ENCODE results near the gene SMIM14.

The SMIM14 gene

GRCh38 chr4:39608451-39608850 is 30.2 kb downstream of the SMIM14 start:
- no peak overlapping the region for H3K4me2 ChIP-seq (ENCODE audit: low read length)
- H3K27ac ChIP-seq (ENCODE audit: low read depth, low read length) = no peak overlapping the region
- H4K8ac ChIP-seq (ENCODE audit: low read depth, low read length) = no peak overlapping the region
- H3K56ac ChIP-seq (ENCODE audit: low read length) = no peak overlapping the region
- H3K4me3 ChIP-seq (ENCODE audit: low read length) = no peak overlapping the region
- H3K23ac ChIP-seq (ENCODE audit: low read length) = no peak overlapping the region
- H3K27me3 ChIP-seq (ENCODE audit: insufficient read depth, low read length, poor library complexity) = no peaks in the 10 kb centered on the region
- no peak overlapping the region for H4K5ac ChIP-seq (ENCODE audit: low read length)
- no peak overlapping the region for H2BK15ac ChIP-seq (replicated peaks; ENCODE audit: low read depth)
- no peak overlapping the region for H3K18ac ChIP-seq (ENCODE audit: low read length)
- no peak overlapping the region for H2BK5ac ChIP-seq (ENCODE audit: low read length)
- H3K4ac ChIP-seq (ENCODE audit: low read depth, low read length) = no peak overlapping the region
- no peaks in the 10 kb centered on the region for H3K79me1 ChIP-seq (ENCODE audit: low read length)
- no peaks in the 10 kb centered on the region for H3K79me2 ChIP-seq (ENCODE audit: control insufficient read depth, insufficient read depth, low read length)
- H2AK5ac ChIP-seq (ENCODE audit: low read length) = no peak overlapping the region
- DNase-seq = no peak
- H2BK120ac ChIP-seq (ENCODE audit: low read depth, low read length) = no peak overlapping the region
- H3K9ac ChIP-seq (ENCODE audit: low read length) = no peak overlapping the region
- peaks cover 3% of the 10 kb centered on the region for H3K4me1 ChIP-seq (ENCODE audit: control insufficient read depth, low read depth, low read length)
- no peaks in the 10 kb centered on the region for H3K36me3 ChIP-seq (ENCODE audit: control insufficient read depth, insufficient read depth, low read length)

- Histone ChIP-seq H3K18ac (ENCODE audit: low read length) (no peak overlapping the region), H2BK5ac (ENCODE audit: low read length) (no peak overlapping the region), H3K9ac (ENCODE audit: low read length) (no peak overlapping the region), H2AK5ac (ENCODE audit: low read length) (no peak overlapping the region), H3K4ac (ENCODE audit: low read depth, low read length) (no peak overlapping the region), H3K4me2 (ENCODE audit: low read length) (no peak overlapping the region), H4K5ac (ENCODE audit: low read length) (no peak overlapping the region), H3K4me1 (ENCODE audit: control insufficient read depth, low read depth, low read length) (peaks cover 3% of the 10 kb centered on the region), H2BK120ac (ENCODE audit: low read depth, low read length) (no peak overlapping the region), H3K79me1 (ENCODE audit: low read length) (no peaks in the 10 kb centered on the region), H3K27ac (ENCODE audit: low read depth, low read length) (no peak overlapping the region), H3K56ac (ENCODE audit: low read length) (no peak overlapping the region), H3K23ac (ENCODE audit: low read length) (no peak overlapping the region), H3K27me3 (ENCODE audit: insufficient read depth, low read length, poor library complexity) (no peaks in the 10 kb centered on the region), H3K36me3 (ENCODE audit: control insufficient read depth, insufficient read depth, low read length) (no peaks in the 10 kb centered on the region), H2BK15ac (replicated peaks; ENCODE audit: low read depth) (no peak overlapping the region), H3K79me2 (ENCODE audit: control insufficient read depth, insufficient read depth, low read length) (no peaks in the 10 kb centered on the region), H4K8ac (ENCODE audit: low read depth, low read length) (no peak overlapping the region), H3K4me3 (ENCODE audit: low read length) (no peak overlapping the region)
- DNase-seq = no peak
- no CpG with 5 or more reads among the region's 2 CpGs for WGBS (ENCODE audit: extremely low coverage, insufficient coverage, low lambda C conversion rate)
Observed at GRCh38 chr4:39606747-39607146, 31.9 kb downstream of the SMIM14 start.

GRCh38 chr4:39597695-39598381 is 40.8 kb downstream of the SMIM14 start:
- no peak overlapping the region for H3K18ac ChIP-seq (ENCODE audit: low read length)
- no peak for DNase-seq
- no peak overlapping the region for H2BK5ac ChIP-seq (ENCODE audit: low read length)
- no peak overlapping the region for H3K4me2 ChIP-seq (ENCODE audit: low read length)
- no peaks in the 10 kb centered on the region for H3K79me2 ChIP-seq (ENCODE audit: control insufficient read depth, insufficient read depth, low read length)
- H4K8ac ChIP-seq (ENCODE audit: low read depth, low read length) = no peak overlapping the region
- H2AK5ac ChIP-seq (ENCODE audit: low read length) = no peak overlapping the region
- no peak overlapping the region for H3K56ac ChIP-seq (ENCODE audit: low read length)
- H3K27ac ChIP-seq (ENCODE audit: low read depth, low read length) = no peak overlapping the region
- H3K79me1 ChIP-seq (ENCODE audit: low read length) = no peaks in the 10 kb centered on the region
- no CpG with 5 or more reads among the region's 3 CpGs for WGBS (ENCODE audit: extremely low coverage, insufficient coverage, low lambda C conversion rate)
- no peak overlapping the region for H3K4ac ChIP-seq (ENCODE audit: low read depth, low read length)
- H3K9ac ChIP-seq (ENCODE audit: low read length) = no peak overlapping the region
- no peaks in the 10 kb centered on the region for H3K36me3 ChIP-seq (ENCODE audit: control insufficient read depth, insufficient read depth, low read length)
- no peak overlapping the region for H3K4me3 ChIP-seq (ENCODE audit: low read length)
- no peak overlapping the region for H3K23ac ChIP-seq (ENCODE audit: low read length)
- no peaks in the 10 kb centered on the region for H3K27me3 ChIP-seq (ENCODE audit: insufficient read depth, low read length, poor library complexity)
- no peak overlapping the region for H2BK120ac ChIP-seq (ENCODE audit: low read depth, low read length)
- H3K4me1 ChIP-seq (ENCODE audit: control insufficient read depth, low read depth, low read length) = no peaks in the 10 kb centered on the region
- H2BK15ac ChIP-seq (replicated peaks; ENCODE audit: low read depth) = no peak overlapping the region
- H4K5ac ChIP-seq (ENCODE audit: low read length) = no peak overlapping the region

- no peak for DNase-seq
- no peaks in the 10 kb centered on the region for H3K27me3 ChIP-seq (ENCODE audit: insufficient read depth, low read length, poor library complexity)
- H4K8ac ChIP-seq (ENCODE audit: low read depth, low read length) = no peak overlapping the region
- H3K27ac ChIP-seq (ENCODE audit: low read depth, low read length) = no peak overlapping the region
- no peak overlapping the region for H2BK5ac ChIP-seq (ENCODE audit: low read length)
- no peak overlapping the region for H3K4me2 ChIP-seq (ENCODE audit: low read length)
- no peak overlapping the region for H2BK15ac ChIP-seq (replicated peaks; ENCODE audit: low read depth)
- H3K36me3 ChIP-seq (ENCODE audit: control insufficient read depth, insufficient read depth, low read length) = no peaks in the 10 kb centered on the region
- no peaks in the 10 kb centered on the region for H3K79me1 ChIP-seq (ENCODE audit: low read length)
- H3K79me2 ChIP-seq (ENCODE audit: control insufficient read depth, insufficient read depth, low read length) = no peaks in the 10 kb centered on the region
- no peak overlapping the region for H2AK5ac ChIP-seq (ENCODE audit: low read length)
- no peak overlapping the region for H3K4ac ChIP-seq (ENCODE audit: low read depth, low read length)
- no peak overlapping the region for H4K5ac ChIP-seq (ENCODE audit: low read length)
- H3K4me3 ChIP-seq (ENCODE audit: low read length) = no peak overlapping the region
- H3K56ac ChIP-seq (ENCODE audit: low read length) = no peak overlapping the region
- no peaks in the 10 kb centered on the region for H3K4me1 ChIP-seq (ENCODE audit: control insufficient read depth, low read depth, low read length)
- H3K23ac ChIP-seq (ENCODE audit: low read length) = no peak overlapping the region
- H3K18ac ChIP-seq (ENCODE audit: low read length) = no peak overlapping the region
- H2BK120ac ChIP-seq (ENCODE audit: low read depth, low read length) = no peak overlapping the region
- no CpG with 5 or more reads among the region's 3 CpGs for WGBS (ENCODE audit: extremely low coverage, insufficient coverage, low lambda C conversion rate)
- H3K9ac ChIP-seq (ENCODE audit: low read length) = no peak overlapping the region
Observed at GRCh38 chr4:39596971-39597370, 41.7 kb downstream of the SMIM14 start.

- Histone ChIP-seq H2BK120ac (ENCODE audit: low read depth, low read length) (no peak overlapping the region), H3K18ac (ENCODE audit: low read length) (no peak overlapping the region), H3K27me3 (ENCODE audit: insufficient read depth, low read length, poor library complexity) (no peaks in the 10 kb centered on the region), H3K23ac (ENCODE audit: low read length) (no peak overlapping the region), H4K8ac (ENCODE audit: low read depth, low read length) (no peak overlapping the region), H3K27ac (ENCODE audit: low read depth, low read length) (no peak overlapping the region), H3K4me3 (ENCODE audit: low read length) (no peak overlapping the region), H3K36me3 (ENCODE audit: control insufficient read depth, insufficient read depth, low read length) (no peaks in the 10 kb centered on the region), H3K4me1 (ENCODE audit: control insufficient read depth, low read depth, low read length) (no peaks in the 10 kb centered on the region), H2BK5ac (ENCODE audit: low read length) (no peak overlapping the region), H3K4ac (ENCODE audit: low read depth, low read length) (no peak overlapping the region), H2BK15ac (replicated peaks; ENCODE audit: low read depth) (no peak overlapping the region), H3K9ac (ENCODE audit: low read length) (no peak overlapping the region), H4K5ac (ENCODE audit: low read length) (no peak overlapping the region), H2AK5ac (ENCODE audit: low read length) (no peak overlapping the region), H3K79me1 (ENCODE audit: low read length) (no peaks in the 10 kb centered on the region), H3K79me2 (ENCODE audit: control insufficient read depth, insufficient read depth, low read length) (no peaks in the 10 kb centered on the region), H3K56ac (ENCODE audit: low read length) (no peak overlapping the region), H3K4me2 (ENCODE audit: low read length) (no peak overlapping the region)
- DNase-seq = no peak
- WGBS (ENCODE audit: extremely low coverage, insufficient coverage, low lambda C conversion rate) = no CpG with 5 or more reads among the region's 5 CpGs
Observed at GRCh38 chr4:39591290-39591689, 47.4 kb downstream of the SMIM14 start.

- Histone ChIP-seq H2BK120ac (ENCODE audit: low read depth, low read length) (no peak overlapping the region), H2AK5ac (ENCODE audit: low read length) (no peak overlapping the region)
Observed at GRCh38 chr4:39587881-39588280, 50.8 kb downstream of the SMIM14 start.

More at GRCh38 chr4:39587881-39588280, 50.8 kb downstream of the SMIM14 start:
- Histone ChIP-seq H3K27ac (ENCODE audit: low read depth, low read length) (no peak overlapping the region), H3K56ac (ENCODE audit: low read length) (no peak overlapping the region), H3K27me3 (ENCODE audit: insufficient read depth, low read length, poor library complexity) (no peaks in the 10 kb centered on the region), H3K4ac (ENCODE audit: low read depth, low read length) (no peak overlapping the region), H2BK5ac (ENCODE audit: low read length) (no peak overlapping the region), H4K5ac (ENCODE audit: low read length) (no peak overlapping the region), H3K36me3 (ENCODE audit: control insufficient read depth, insufficient read depth, low read length) (no peaks in the 10 kb centered on the region), H3K4me3 (ENCODE audit: low read length) (no peak overlapping the region), H2BK15ac (replicated peaks; ENCODE audit: low read depth) (no peak overlapping the region), H3K18ac (ENCODE audit: low read length) (no peak overlapping the region), H3K79me1 (ENCODE audit: low read length) (no peaks in the 10 kb centered on the region), H3K9ac (ENCODE audit: low read length) (no peak overlapping the region), H3K23ac (ENCODE audit: low read length) (no peak overlapping the region), H4K8ac (ENCODE audit: low read depth, low read length) (no peak overlapping the region), H3K4me2 (ENCODE audit: low read length) (no peak overlapping the region), H3K4me1 (ENCODE audit: control insufficient read depth, low read depth, low read length) (no peaks in the 10 kb centered on the region), H3K79me2 (ENCODE audit: control insufficient read depth, insufficient read depth, low read length) (no peaks in the 10 kb centered on the region)
- WGBS (ENCODE audit: extremely low coverage, insufficient coverage, low lambda C conversion rate) = no CpG with 5 or more reads among the region's 3 CpGs
- DNase-seq = no peak
